GM18507 (cell line): Measurements from ENCODE around the gene RPE.

Experiments used
- DNase-seq: peaks from one replicate; pipeline ENCODE4 v3.0.0; 2011; ENCODE audit warnings: low read depth; ENCODE audit not compliant: insufficient read length; ENCODE audit errors: extremely low spot score
- FAIRE-seq: peaks from 2 replicates; lab custom pipeline; 2011; peaks lifted over from hg19 to GRCh38; lab: Jason Lieb, UNC

The RPE gene

DNA sequence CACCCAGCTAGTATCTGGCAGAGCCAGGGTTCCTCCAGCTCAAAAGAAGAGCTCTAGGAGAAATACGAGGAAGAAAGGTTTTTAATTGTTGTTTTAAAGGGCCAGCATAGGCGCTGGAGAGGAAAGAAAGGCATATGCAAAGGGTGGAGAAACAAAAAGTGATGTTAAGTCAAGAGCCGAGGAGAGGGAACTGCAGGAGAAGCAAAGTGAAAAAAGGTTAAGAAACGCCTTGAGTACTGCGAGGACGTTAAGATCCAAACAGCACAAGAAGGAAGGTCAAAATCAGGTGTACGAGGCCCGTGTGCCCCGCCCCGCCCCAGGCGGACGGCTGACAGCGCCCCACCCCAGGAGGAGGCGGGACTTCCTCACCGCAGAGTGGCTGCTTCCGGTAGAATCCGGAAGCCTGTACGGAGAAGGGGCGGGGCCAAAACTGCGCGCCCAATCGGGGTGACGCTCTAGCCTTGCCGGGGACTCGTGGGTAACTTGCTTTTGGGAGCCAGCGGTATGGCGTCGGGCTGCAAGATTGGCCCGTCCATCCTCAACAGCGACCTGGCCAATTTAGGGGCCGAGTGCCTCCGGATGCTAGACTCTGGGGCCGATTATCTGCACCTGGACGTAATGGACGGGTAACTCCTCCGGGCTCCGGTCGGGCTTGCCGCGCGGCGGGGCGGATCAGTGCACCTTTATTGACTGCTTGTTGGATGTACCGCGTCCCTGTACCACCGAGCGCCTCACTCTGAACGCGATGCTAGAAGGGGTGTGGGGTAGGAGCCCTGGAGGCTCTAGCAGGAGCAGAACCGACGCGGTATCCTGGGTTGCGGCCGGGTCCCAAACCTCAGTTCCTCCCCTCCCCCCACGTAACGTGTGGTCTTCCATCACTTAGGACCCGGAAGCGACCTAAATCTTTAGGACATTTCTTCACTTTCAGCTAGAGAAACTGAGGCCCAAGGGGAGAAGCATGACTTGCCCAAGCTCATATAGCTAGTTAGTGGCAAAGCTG is at the start of gene RPE:
Gene RPE (plus strand): TSS at position 481 of the 1,000 bp plus-strand sequence. CDS start 24 bp downstream, at position 505.
- peak; percentile 99 for FAIRE-seq
- peak; percentile 79 for DNase-seq

DNA sequence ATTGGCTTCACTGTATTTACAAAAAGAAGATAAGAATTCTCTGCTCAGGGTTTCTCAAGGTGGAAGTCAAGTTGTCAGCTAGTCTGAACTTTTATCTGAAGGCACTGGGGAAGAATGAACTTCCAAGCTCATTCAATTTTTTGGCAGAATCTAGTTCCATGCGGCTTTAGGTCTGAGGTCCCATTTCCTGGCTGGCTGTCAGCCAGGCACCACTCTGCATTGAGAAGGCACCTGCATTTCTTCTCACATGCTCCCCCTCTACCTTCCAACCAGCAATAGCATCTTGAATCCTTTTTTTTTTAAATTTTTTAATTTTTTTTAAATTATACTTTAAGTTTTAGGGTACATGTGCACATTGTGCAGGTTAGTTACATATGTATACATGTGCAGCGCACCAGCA is 46.2 kb upstream of the RPE start:
- DNase-seq (no peak), FAIRE-seq (no peak)

DNA sequence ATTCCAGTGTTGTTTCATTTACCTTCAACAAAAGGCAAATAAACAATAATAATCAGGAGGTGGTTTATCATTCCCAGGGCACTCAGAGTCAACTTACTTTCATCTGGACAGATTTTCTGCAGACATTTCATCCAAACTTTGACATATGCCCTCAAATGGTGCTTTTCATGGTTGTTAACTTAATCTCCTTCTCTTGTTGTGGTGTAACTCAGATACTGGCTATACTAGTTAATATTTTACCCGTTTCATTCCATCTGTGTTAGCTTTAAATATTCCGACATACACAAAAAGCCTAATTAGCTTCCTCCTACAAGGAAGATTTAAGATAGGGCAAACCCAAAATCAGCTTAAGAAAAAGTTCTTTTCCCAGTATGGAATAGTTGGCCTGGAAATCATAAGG is 44.4 kb upstream of the RPE start:
- no peak for FAIRE-seq
- DNase-seq = no peak

DNA sequence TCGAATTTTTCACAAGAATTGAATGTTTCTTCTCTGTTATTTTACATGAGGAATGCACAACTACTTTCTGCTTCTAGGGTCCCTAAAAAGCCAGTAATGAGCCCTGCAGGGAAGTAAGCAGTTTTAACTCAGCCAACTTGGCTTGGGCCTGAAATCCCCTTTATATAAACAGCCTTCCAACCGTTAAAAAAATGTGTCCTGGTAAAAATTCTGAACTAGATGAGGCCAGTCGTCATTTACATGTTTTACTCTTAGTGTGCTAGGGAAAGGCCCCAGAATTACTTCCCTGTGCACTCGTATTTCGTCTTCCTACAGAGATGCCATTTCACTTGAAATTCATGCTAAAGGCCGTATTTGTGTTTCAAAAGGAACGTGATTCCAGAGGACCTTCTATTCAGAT is 42.4 kb upstream of the RPE start:
- FAIRE-seq (no peak), DNase-seq (no peak)

DNA sequence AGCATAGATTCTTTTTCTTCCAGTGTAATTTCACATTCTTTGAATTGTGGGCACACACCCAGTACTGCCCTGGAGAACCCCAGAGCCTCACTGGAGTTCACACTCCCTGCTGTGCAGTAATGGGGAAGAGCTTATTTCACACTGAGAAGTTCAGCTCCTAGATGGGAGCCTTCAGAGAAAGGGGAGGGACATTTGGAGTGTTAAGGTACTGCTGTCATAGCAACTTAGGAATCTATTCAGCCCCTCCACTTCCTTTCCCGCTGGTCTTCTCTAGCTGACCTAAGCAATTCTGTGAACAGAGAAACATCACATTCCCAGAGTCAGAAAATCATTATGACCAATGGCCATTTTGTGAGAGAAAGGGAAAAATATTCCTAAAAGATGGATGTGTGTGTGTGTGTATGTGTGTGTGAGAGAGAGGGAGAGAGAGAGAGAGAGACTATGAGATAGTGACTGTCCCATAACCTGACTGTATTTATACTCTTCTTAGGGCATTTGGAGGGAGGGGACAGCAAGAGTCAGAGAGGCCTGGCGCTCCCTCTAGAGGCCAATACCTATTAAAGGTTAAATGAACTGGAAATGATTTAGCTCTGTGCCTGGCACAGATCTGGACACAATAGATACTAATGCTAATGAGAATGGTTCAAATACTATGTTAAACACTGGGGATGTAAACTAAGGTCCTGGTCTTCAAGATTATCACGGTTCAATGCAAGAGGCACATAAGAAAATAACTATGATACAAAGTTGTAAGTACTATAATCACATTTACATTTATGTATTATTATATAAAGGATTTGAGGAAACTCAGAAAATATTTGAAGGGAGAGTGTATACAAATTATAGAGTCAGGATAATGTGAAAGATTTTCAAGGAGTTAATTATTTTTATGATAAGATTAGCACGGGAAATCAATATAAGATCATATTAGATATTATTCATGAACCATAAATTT is 41.5 kb upstream of the RPE start:
- DNase-seq = peak; percentile 11
- FAIRE-seq = peak; percentile 85

DNA sequence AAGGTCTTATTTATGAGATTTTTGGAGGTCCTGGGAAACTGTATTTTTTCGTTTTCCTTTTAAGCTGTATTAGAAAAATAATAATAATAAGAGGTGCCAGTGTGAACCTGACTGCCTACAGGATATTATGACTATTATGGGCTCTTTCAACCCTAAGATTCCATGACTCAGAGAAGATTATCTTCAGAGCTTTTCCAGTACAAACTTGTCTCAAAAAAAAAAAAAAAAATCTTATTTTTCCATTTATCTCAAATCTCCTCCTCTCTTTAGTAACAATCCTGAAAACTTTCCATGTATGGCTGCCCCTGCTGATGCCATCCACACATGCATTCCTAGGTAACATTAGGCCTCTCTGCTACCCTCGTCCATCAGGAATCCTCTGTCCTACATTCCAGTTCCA is 36.7 kb upstream of the RPE start:
- DNase-seq (no peak), FAIRE-seq (no peak)

DNA sequence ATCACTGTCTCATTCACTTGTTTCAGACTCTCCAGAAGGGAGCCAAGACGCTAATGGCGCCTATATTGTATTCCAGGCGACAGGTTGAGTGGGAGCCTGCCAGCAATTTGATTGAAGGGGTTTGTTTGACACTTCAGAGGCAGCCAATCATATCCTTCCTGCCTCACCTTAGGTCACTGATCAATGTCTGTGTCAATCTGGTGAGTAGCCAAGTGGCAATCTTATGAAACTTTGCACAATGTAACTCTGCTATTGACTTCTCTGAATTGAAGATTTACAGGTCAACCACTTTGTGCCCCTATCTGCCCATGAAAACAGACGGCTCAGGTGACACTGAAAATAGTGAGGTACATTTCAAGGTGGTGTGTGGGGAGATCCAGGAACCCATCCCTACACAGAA is 32.7 kb upstream of the RPE start:
- FAIRE-seq = no peak
- DNase-seq = no peak

DNA sequence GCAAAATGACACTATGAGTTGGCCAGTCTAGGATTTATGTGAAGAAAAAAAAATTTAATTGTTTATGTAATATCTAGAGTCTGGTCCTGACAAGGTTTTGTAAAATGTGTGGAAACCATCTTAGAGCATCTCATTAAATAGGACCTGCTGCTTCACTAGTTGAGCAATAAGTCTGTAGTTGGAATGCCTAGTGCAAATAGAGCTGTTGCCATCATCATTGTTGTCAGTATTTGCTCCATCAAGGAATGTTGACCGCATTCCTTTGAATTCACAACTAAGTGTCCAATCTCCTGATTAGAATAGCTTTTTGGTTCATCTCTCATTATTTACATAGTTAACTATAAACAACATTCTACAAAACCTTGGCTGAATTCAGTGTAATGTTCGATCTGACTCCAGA is 32.2 kb upstream of the RPE start:
- DNase-seq = no peak
- FAIRE-seq = no peak

DNA sequence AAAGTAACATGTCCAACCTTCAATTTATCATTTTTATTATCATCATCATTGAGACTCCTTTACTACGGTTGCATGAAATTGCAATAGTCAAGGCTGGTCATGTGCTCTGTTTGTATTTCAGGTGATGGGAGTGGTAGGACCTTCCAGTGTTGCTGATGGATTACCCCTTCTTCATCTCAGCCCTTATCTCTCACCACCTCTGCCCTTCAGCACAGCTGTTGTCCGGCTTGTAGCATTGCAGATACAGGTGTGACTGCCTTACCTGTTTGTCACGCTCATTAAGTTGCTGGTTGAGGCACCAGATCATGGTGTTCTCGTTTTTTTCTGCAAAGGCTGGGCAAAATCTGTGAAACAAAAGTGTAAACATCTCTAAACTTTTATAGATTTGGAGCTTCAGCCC is 31.7 kb upstream of the RPE start:
- DNase-seq = no peak
- FAIRE-seq = no peak

DNA sequence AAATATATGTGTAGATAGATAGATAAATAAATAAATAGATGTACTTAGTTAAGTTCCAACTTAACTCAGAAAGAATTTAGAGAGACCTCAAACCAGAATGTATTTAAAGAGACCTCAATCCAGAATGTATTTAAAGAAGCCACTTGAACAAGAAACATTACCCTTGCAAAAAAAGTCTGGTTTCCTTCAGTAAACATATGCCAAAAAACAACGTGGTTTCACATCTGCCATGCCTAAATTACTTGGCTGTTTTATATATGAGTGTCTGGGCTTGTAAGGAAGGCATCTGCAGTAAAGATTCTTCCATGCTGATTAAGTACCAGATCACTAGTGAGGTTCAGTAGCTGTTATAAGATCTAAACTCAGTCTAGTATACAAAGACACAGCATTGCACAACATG is 29.1 kb upstream of the RPE start:
- FAIRE-seq = no peak

DNA sequence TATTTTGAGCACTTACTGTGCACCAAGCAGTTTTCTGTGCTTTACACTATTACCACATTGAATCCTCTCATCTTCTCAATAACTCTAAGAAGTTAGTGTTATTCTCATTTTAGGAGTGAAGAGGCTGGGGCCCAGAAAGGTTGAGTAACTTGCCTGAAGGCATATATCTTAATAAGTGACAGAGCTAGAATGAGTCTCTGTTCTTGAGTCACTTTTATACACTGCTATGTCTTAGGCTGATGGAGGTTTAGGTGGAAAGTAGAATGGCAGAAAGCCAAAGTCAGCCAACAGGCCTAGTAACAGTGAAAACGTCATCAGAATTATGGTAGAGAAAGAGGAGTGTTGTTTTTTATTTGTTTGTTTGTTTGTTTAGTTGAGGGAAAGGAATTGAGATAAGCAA is 27.9 kb upstream of the RPE start:
- DNase-seq (no peak), FAIRE-seq (no peak)

More for the DNA sequence above, 29.1 kb upstream of the RPE start:
- DNase-seq = no peak

DNA sequence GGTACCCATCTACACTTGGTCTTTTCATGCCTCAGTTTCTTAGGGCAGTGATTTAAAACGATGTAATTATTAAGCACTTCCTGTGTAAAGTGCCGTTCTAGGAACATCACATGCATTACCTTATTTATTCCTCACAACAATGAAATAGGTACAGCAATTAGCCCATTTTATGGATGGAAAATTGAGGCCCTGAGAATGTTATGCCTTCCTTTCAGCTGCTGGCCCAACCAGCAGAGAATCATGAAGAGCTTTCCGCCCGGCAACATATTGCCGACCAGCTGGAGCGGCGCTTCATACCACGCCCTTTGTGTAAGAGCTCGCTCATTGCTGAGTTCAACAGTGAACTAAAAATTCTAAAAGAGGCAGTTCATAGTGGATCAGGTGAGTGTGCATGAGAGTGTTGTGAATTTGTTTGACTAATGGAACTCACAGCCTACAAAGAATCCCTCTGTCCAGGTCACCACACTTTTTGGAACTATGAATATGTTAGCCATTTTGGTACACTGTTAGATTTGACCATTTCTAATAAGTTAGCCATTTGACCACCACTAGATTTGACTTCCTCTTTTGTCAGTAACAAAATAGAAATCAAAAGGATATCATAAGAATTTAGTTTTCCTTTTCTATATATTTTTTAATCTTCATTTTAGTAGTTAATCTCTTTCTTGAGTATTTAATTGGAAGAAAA is 25.6 kb upstream of the RPE start:
- FAIRE-seq (peak; percentile 71), DNase-seq (no peak)

DNA sequence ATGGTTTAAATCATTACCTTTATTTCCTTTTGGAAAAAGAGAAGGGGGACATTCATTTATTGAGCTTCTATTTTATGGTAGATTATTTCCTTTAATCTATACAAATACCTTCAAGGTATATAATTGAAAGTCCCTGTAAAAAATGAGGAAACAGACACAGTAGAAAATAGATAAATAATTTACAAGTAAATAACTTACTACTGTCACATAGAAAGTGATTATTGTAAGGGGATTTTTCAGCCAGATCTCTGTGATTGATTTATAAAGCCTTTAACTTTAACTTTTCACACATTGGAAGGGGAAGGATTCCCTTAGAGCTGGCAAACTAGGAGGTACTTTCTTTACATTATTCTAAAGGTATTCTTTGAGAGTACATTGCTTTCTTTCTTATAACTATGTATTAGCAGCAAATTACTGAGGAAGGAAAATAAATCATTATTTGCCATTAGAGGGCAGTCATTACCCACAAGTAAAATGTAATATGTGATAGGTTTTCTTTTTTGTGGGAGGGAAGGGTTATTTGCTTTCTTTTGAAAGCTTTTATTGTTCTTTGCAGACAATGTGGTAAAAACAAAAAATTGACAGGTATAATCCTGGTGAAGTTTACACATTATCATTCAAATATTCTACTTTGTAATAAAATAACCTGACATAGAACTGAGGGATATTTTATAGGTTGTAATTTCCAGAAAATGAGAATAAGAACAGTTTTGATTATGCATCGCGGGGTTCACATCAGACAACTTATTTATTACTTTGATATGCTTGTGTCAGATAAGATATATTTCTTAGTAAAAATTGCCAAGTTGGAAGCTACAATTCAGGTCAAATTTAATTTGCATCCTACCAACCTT is 24.8 kb upstream of the RPE start:
- DNase-seq = peak; percentile 25
- peak; percentile 81 for FAIRE-seq

DNA sequence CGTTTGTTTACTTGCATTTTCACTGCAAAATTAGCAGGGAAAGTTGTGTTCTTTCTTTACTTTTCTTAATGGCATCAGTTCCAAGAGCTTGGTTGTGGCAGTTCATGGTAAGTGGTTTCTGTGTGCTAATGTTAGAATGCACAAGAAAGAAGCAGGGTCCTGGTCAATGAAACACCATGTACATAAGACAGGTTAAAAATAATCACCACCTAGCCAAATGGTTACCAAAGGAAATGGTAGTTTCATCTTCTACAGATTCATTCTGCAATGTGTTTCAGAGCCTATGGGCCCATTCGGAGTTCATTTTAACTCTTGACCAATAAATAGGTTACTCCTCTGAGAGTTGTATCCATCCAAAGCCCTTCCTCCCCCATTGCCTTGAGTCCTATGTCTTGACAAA is 18.1 kb upstream of the RPE start:
- DNase-seq = no peak
- no peak for FAIRE-seq

DNA sequence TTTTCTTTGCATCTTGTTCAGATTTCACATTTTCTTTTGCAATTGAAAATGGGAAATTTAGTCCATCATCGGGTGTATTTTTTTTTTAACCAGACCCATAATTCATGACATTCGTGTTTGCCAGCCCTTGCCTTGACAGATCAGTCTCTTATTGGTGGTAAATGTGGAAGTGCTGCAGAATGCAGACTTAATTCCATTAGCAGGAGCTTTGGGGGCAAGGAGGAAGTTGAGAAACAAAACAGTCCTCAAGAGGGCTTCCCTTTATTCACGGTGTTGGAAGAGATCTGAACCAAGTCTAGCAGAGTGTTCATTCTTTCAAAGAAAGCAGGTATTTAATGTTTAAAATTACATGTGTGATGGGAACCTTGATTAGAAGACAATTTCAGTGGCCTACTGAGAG is 16.6 kb upstream of the RPE start:
- no peak for FAIRE-seq
- DNase-seq = no peak

DNA sequence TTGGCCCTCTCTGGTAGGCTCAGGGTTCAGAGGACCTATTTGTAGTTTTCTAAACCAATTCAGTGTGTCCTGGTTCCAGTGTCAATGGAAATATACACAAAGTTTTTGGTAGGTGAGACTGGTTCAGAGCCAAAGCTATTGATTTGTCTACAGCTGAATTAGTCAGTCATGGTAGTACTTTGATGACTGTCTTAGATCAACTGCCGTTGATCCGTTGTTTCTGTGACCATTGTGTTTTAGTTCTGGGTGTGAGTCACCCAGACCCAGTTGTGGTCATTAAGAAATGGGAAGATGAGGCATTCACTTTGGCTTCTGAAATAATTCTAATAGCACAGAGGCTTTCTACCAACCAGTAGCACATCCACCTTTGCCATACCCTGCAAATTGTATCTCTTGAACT is 16.0 kb upstream of the RPE start:
- DNase-seq = no peak
- FAIRE-seq = no peak

DNA sequence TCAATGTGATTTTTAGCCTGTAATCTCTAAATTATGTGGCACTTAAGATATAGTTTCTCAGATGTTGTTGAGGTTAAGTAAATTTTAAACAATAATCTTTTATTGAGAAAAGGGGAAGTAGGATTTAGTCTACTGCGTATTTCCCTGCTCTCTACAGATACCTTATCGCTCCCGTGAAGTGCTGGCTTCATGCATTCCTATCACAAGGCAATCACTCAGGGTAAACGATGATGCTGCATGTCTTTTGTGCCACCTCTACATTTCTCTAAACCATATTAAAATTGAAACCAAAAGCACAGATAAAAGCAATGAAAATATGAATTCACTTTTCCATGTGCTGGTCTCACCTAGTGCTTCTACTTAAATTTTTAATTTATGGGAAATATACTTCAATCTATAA is 14.4 kb upstream of the RPE start:
- DNase-seq (no peak), FAIRE-seq (no peak)

DNA sequence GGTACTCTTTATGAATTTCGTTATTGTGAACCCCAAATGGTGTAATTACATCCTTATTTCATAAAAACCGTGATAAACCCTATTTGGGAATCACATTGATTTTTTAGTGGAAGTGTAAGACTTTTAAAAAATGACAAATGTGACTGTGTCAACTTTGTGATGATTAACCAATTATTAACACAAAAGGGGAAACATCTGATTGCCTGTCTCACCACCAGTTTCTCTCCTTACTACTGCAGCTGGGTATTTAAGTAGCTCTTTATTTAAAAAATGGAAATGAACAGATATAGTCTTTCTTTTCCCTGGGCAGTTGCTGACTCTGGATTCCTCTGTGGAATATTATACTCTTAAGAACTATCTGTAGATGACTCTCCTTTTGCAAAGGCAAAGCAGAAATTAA is 11.6 kb upstream of the RPE start:
- DNase-seq = no peak
- no peak for FAIRE-seq

DNA sequence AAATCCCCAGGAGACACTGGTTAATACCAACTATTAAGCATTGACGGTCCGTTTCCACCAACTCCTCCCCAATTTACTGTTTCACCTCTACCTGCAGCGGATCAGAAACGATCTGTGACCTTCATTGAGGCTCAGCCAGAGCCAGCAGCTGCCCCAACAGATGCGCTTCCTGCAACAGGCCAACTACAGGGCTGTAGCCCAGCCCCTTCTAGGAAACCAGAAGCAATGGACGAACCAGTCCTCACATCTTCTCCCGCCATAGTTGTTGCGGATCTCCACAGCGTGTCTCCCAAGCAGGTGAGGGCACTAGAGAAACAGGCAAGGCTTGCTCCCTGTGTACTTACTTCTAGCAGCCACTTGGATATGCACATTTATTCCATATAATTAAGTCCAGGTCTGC is 8.5 kb upstream of the RPE start:
- DNase-seq (no peak), FAIRE-seq (no peak)
